ACC112 (cell line): ENCODE results near the gene KCNJ14.
A peak's percentile ranks its signal among the peaks of the same experiment; 100 is the strongest.

Experiments
- H2AFZ ChIP-seq: fragments of 200-600 bp; sonication (generic); one replicate; pipeline ENCODE4 v1.6.0; 2017; ENCODE audit warnings: antibody characterized with exemption, low read length; ENCODE audit not compliant: unreplicated experiment
- H3K27ac ChIP-seq: fragments of 200-600 bp; sonication (generic); 2 replicates; pipeline ENCODE4 v1.5.1; 2014; ENCODE audit warnings: low read depth, mild to moderate bottlenecking, antibody characterized with exemption, low read length, moderate library complexity
- H3K27me3 ChIP-seq: fragments of 200-600 bp; sonication (generic); 2 replicates; pipeline ENCODE4 v1.6.1; 2014; ENCODE audit warnings: mild to moderate bottlenecking, antibody characterized with exemption, low read length, moderate library complexity, mixed read lengths; ENCODE audit not compliant: insufficient read depth
- H3K36me3 ChIP-seq: fragments of 200-600 bp; sonication (generic); 2 replicates; pipeline ENCODE4 v1.6.1; 2016; ENCODE audit warnings: mild to moderate bottlenecking, antibody characterized with exemption, low read length, moderate library complexity, mixed read lengths; ENCODE audit not compliant: insufficient read depth
- H3K4me1 ChIP-seq: fragments of 200-600 bp; sonication (generic); one replicate; pipeline ENCODE4 v1.6.1; 2016; ENCODE audit warnings: low read length, mixed read lengths; ENCODE audit not compliant: insufficient read depth, unreplicated experiment, control insufficient read depth
- H3K4me3 ChIP-seq: fragments of 200-600 bp; sonication (generic); 2 replicates; pipeline ENCODE4 v1.5.1; 2014; ENCODE audit warnings: mild to moderate bottlenecking, low read depth, low read length
- H3K79me2 ChIP-seq: fragments of 200-600 bp; sonication (generic); one replicate; pipeline ENCODE4 v1.6.0; 2016; ENCODE audit warnings: low read length; ENCODE audit not compliant: control insufficient read depth, unreplicated experiment, insufficient read depth

The KCNJ14 gene

GRCh38 chr19:48500830-48501493 lies 45.6 kb downstream of the KCNJ14 start:
- Histone ChIP-seq H3K4me1 (no peaks in the 10 kb centered on the region), H3K79me2 (no peaks in the 10 kb centered on the region), H2AFZ (no peak overlapping the region), H3K36me3 (no peaks in the 10 kb centered on the region), H3K27ac (no peak overlapping the region), H3K4me3 (no peak overlapping the region), H3K27me3 (peaks cover 22% of the 10 kb centered on the region)

GRCh38 chr19:48501494-48502349 lies 46.3 kb downstream of the KCNJ14 start:
- Histone ChIP-seq H3K27ac (no peak overlapping the region), H2AFZ (no peak overlapping the region), H3K4me3 (no peak overlapping the region), H3K4me1 (no peaks in the 10 kb centered on the region), H3K36me3 (no peaks in the 10 kb centered on the region), H3K79me2 (no peaks in the 10 kb centered on the region), H3K27me3 (peaks cover 22% of the 10 kb centered on the region)

- no peak overlapping the region for H3K27ac ChIP-seq
- no peak overlapping the region for H3K4me3 ChIP-seq
- no peaks in the 10 kb centered on the region for H3K4me1 ChIP-seq
- no peaks in the 10 kb centered on the region for H3K79me2 ChIP-seq
- no peak overlapping the region for H2AFZ ChIP-seq
- H3K27me3 ChIP-seq = peaks cover 22% of the 10 kb centered on the region
- H3K36me3 ChIP-seq = no peaks in the 10 kb centered on the region
Observed at GRCh38 chr19:48502350-48503018, 47.1 kb downstream of the KCNJ14 start.

- no peak overlapping the region for H2AFZ ChIP-seq
- no peaks in the 10 kb centered on the region for H3K79me2 ChIP-seq
- H3K27ac ChIP-seq = no peak overlapping the region
- H3K4me1 ChIP-seq = no peaks in the 10 kb centered on the region
- H3K27me3 ChIP-seq = peaks cover 2% of the 10 kb centered on the region; the same call in 1 of the 2 replicates
- no peak overlapping the region for H3K4me3 ChIP-seq
- H3K36me3 ChIP-seq = no peaks in the 10 kb centered on the region
Observed at GRCh38 chr19:48506138-48506733, 50.9 kb downstream of the KCNJ14 start.

GRCh38 chr19:48507911-48508439 lies 52.6 kb downstream of the KCNJ14 start:
- no peaks in the 10 kb centered on the region for H3K4me1 ChIP-seq

GRCh38 chr19:48508729-48509411 lies 53.5 kb downstream of the KCNJ14 start:
- Histone ChIP-seq H3K27ac (no peak overlapping the region), H3K4me1 (no peaks in the 10 kb centered on the region), H3K36me3 (no peaks in the 10 kb centered on the region), H3K4me3 (no peak overlapping the region), H2AFZ (no peak overlapping the region), H3K79me2 (no peaks in the 10 kb centered on the region), H3K27me3 (peaks cover 18% of the 10 kb centered on the region)

More at GRCh38 chr19:48507911-48508439, 52.6 kb downstream of the KCNJ14 start:
- H3K27me3 ChIP-seq = peaks cover 15% of the 10 kb centered on the region
- no peak overlapping the region for H3K27ac ChIP-seq
- no peak overlapping the region for H3K4me3 ChIP-seq
- H2AFZ ChIP-seq = no peak overlapping the region
- no peaks in the 10 kb centered on the region for H3K36me3 ChIP-seq
- no peaks in the 10 kb centered on the region for H3K79me2 ChIP-seq

GRCh38 chr19:48509467-48510194 lies 54.3 kb downstream of the KCNJ14 start:
- H3K79me2 ChIP-seq = no peaks in the 10 kb centered on the region
- H3K27ac ChIP-seq = no peak overlapping the region
- no peaks in the 10 kb centered on the region for H3K4me1 ChIP-seq
- H3K27me3 ChIP-seq = peaks cover 18% of the 10 kb centered on the region
- H3K4me3 ChIP-seq = no peak overlapping the region
- H2AFZ ChIP-seq = no peak overlapping the region
- H3K36me3 ChIP-seq = no peaks in the 10 kb centered on the region

GRCh38 chr19:48510421-48511268 lies 55.3 kb downstream of the KCNJ14 start:
- no peak overlapping the region for H2AFZ ChIP-seq
- H3K36me3 ChIP-seq = no peaks in the 10 kb centered on the region
- no peak overlapping the region for H3K27ac ChIP-seq
- peak overlapping the region; percentile 45 for H3K4me3 ChIP-seq
- peaks cover 18% of the 10 kb centered on the region for H3K27me3 ChIP-seq
- H3K79me2 ChIP-seq = no peaks in the 10 kb centered on the region
- H3K4me1 ChIP-seq = no peaks in the 10 kb centered on the region

GRCh38 chr19:48511321-48511731 lies 56.0 kb downstream of the KCNJ14 start:
- Histone ChIP-seq H3K36me3 (no peaks in the 10 kb centered on the region), H2AFZ (no peak overlapping the region), H3K79me2 (no peaks in the 10 kb centered on the region), H3K27ac (no peak overlapping the region), H3K27me3 (peaks cover 18% of the 10 kb centered on the region), H3K4me3 (no peak overlapping the region), H3K4me1 (no peaks in the 10 kb centered on the region)
